Measurements from ENCODE around the gene NEMF.
"Not testable (repeated sequence)": the region's sequence is repeated elsewhere in the genome, so short reads cannot be mapped to it uniquely, and the experiment has no call there.

The NEMF gene

DNA sequence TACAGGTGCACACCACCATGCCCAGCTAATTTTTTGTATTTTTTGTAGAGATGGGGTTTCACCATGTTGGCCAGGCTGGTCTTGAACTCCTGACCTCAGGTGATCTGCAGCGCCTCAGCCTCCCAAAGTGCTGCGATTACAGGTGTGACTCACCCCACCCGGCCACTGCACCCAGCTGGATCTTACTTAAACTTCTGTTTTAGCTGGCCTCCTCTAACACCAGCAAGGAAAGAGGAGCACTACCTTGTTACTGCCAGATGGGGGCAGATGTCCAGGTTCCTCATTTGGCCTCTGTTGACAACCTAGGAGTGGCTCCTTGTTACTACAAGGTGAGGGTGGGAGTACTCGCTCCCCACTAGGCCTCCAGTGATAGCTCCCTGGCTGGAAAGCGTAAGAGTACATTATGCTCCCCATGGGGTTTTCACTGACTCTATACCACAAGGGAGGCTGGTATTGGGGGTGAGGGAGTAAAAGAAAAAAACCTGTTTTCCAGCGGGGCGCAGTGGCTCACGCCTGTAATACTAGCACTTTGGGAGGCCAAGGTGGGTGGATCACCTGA lies 27.1 kb upstream of the NEMF start:
- DNase-seq (ENCODE audit: low read depth), result peak; percentile 42

DNA sequence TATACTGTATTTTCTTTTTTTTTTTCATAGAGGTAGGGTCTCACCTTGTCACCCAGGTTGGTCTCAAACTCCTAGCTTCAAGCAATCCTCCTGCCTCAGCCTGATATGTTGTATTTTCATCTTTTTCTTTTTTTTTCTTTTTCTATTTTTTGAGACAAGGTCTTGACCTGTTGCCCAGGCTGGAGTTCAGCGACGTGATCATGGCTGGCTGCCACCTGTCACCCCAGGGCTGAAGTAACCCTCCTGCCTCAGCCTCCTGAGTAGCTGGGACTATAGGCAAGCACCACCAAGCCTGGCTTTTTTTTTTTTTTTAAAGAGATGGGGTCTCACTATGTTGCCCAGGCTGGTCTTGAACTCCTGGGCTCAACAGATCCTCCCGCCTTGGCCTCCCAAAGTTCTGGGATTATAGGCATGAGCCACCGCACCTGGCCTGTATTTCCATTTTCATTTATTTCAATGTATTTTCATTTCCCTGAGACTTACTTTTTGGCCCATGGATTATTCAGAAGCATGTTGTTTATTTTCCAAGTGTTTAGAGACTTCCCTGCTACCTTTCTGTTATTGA lies 24.1 kb upstream of the NEMF start:
- DNase-seq (ENCODE audit: low read depth), result no peak

DNA sequence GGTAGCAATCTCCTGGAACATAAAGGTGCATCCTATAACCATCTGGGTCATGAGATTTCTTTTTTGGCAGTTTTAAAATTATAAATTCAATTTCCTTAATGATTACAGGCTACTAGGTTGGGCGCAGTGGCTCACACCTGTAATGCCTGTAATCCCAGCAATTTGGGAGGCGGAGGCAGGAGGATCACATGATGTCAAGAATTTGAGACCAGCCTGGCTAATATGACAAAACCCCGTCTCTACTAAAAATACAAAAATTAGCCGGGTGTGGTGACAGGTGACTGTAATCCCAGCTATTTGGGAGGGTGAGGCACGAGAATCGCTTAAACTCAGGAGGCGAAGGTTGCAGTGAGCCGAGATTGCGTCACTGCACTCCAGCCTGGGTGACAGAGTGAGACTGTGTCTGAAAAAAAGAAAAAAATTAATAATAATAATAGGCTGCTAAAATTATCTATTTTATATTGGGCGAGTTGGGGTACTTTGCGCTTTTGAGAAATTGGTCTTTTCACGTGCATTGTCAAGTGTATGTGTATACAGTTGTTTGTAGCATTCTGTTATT lies 23.1 kb upstream of the NEMF start:
- no peak for DNase-seq (ENCODE audit: low read depth)

DNA sequence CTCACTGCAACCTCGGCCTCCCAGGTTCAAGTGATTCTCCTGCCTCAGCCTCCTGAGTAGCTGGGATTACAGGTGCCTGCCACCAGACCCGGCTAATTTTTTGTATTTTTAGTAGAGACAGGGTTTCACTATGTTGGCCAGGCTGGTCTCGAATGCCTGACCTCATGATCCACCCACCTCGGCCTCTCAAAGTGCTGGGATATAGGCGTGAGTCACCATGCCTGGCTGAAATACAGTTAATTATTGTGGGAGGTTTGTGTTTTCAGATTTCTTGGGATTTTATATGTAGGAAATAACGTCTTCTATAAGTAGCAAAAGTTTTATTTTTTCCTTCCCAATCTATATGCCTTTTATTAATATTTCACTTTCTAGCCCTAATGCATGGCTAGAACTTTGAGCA lies 21.0 kb upstream of the NEMF start:
- not testable (repeated sequence) for DNase-seq (ENCODE audit: low read depth)

DNA sequence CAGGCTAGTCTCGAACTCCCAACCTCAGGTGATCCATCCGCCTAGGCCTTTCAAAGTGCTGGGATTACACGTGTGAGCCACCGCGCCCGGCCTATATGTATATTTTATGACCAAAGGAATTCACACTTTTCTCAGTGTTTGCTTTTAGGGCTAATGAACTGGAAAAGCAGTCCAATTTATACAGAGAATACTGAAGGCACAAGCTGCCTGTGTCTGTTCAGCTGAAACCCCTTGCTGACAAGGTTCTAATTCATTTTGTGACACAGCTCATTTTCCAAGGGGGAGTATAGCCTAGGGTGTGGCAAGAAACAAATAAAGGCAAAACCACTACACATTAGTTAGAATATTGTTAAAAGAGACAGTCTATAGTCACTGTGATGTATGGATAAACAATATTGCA lies 18.3 kb upstream of the NEMF start:
- no peak for DNase-seq (ENCODE audit: low read depth)

DNA sequence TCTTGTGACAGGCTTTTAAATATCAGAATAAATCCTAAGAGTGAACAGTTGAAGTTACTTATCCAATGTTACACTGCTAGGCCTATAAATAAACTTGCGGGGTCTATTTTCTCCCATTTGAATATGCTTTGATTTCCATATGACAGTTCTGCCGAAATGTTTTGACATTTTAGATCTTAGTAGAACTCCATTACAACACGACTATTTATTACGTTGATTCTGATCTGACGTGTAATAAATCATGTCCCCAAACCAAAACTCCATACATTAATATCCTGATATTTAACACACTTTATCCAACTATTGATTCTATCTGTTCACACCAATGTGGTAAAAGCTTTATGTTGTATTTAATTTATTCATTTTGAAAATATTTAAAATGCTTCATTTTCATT lies 16.1 kb upstream of the NEMF start:
- DNase-seq (ENCODE audit: low read depth), result no peak

DNA sequence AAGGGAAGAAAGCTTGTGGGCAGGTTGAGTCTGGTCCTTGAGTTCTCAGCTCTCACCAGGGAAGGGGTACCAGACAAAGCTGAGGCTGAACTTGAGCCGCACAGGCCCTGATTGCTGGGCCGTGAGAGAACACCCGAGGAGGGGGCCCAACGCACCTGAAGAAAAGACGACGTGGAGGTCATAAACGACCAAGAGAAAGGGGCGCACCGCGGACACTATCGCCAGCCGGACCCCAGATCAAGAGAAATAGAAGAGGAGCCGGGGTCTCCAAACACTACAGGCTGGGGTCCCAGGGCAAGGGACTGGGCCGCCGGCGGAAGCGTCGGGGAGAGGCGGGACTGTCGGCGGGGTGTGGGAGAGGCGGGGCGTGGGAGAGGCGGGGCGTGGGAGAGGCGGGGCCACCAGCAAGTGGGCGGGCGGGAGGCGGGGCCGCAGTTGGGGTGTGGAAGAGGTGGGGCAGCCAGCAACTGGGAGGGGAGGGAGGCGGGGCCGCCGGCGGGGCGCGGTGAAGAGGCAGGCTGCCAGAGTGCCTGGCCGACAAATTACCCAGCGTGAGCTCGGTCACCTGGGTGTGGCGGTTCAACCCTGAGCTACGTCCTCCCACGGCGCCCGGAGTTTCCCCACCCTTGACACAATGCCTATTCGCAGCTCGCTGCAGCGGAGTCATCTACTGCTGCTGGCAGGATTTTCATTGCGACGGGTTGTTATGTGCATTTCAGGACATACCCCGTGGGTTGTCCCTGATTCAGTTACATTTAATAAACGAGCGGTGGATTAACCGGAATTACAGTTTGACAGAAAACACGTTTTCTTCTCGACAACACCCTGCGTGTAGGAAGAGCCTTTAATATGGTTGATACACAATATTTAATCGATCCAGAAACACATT lies 15.5 kb upstream of the NEMF start:
- peak; percentile 96 for DNase-seq (ENCODE audit: low read depth)

DNA sequence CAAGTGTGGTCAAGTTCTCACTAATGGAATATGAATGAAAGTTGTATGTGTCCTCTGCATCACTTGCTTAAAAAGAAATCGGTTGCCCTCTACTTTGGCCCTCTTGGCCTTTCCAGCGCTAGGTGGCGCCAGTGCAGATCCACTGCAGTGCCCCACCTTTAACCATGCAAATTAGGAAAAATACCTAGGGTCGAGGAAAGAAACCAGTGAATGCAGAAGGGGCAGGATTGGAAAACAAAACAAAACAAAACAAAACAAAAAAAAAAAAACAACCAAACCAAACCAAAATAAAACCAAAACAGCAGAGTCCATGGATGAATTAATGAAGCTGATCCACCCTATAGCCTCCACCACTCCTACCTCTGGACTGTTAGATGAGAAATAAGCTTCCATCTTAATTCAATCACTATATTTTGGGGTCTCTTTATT lies 12.9 kb upstream of the NEMF start:
- peak; percentile 44 for DNase-seq (ENCODE audit: low read depth)

DNA sequence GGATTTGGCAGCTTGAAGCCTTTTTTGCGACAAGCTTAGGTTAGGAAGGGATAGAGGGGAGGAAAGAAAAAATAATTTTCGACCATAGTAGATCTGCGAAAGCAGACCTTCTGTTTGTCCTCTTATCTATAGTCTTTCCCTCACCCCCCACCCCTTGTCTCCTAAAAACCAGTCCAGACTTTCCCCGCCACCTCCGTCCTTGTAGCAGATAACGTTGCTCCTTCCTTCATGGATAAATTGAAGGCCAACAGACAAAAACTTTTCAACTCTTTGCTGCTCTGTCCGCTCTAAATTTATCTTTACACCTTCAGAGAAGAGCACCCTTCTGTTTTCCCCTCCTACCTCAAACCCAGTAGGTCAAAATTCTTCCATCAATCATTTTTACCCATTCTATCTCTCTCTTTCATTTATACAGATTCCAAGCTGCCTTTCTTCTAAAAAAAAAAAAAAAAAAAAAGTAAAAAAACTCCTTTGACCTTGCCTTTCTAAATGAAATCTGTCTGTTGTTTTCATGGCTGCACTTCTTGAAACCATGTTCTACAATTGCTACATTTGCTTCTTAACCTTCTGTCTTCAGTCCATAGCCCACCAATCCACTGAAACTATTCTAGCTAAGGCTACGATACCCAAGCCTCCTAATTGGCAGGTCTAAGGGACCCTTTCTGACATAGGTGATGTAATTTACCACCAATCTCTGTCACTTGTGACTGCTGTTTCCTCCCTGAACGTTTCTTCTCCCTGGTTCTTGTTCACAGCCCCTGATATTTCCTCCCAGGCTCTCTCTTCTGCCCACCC lies 11.1 kb upstream of the NEMF start:
- no peak for DNase-seq (ENCODE audit: low read depth)

DNA sequence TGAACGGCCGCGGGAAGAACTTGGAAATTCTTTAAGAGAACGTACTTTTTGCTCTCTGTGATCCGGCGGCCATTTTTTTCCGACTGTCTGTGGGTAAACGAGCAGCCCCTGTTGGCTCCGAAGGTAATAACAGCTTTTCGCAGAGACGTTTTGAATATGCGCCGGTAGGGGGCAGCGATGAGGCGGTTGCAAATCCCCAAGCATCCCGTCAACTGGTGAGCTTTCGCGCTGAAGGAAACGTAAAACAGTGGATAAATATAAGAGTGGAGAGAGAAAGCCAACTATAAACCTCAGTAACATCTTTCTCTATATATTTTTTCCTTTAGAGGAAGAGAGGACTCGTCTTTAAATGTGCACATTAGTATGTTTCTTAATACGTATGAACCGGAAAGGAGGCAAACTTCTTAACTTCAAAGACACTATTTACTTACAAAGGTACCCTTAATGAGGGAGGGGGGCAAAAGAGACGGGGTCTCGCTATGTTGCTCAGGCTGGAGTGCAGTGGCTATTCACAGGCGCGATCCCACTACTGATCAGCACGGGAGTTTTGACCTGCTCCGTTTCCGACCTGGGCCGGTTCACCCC lies 9.6 kb upstream of the NEMF start:
- peak; percentile 84 for DNase-seq (ENCODE audit: low read depth)

DNA sequence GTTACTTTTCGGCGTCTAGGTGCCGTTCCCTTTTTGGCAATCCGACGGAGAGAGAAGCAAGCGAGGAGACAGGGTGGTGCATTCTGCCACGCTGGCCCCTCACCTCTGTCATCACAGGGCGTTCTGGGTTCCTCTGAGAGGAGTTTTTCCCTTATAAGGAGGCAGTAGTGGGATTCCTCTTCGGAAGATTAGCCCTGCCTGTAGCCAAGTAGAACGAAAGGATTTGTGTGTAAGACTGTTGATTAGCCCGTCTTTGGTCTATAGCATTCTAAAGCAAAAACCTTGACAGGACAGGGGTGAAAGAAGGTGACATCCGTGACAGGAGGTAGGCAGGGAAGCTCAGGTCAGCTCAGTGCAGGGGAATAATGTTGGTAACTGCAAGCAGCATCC lies 9.1 kb upstream of the NEMF start:
- DNase-seq (ENCODE audit: low read depth), result peak; percentile 88

DNA sequence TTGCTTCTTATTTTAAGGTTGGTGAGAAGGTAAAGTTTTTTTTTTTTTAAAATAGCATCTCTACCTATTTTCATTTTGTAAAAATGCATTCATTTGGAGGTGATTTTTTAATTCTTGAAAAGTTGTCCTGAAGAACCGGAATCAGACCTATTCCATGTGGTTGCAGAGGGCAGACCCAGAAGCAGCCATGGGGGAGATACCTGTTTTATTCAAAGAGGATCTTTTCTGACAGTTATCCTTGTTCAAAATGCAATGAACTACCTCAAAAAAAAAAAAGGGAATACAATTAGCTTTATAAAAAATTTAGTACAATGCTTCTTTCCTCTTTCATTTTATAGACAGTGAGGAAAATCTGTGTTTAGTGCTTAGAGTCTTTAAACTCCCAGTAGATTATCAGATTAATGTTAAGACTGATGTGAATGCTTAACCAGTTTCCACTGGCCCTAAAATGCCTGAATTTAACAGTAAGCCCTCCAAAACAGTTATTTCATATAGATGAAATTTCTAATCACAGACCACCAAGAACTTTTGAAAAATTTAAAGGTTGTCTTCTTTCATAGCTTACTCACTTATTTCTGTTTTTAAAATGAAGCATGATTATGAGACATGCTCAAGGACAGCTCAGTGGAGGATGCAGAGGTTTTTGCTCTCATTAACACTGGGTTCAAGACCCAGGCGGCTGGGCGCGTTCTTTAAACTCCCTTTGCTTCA lies 8.6 kb upstream of the NEMF start:
- DNase-seq (ENCODE audit: low read depth), result no peak

DNA sequence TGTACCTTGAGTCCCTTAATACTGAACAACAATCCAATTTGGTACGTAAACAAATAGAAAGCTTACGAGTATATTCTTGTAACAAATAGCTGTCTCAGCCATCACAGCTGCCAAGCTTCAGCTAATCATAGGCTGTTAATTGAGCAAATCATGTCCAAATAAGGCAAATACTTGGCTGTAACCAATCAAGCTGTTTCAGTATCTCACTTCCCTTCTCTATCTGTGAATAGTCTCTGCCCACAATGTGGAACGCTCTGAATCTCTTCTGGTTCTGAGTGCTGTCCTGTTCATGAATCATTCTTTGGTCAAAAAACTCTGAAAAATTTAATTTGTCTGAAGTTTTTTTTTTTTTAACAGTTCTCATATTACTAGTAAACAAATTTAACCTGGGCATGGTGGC lies 5.8 kb upstream of the NEMF start:
- DNase-seq (ENCODE audit: low read depth), result no peak

DNA sequence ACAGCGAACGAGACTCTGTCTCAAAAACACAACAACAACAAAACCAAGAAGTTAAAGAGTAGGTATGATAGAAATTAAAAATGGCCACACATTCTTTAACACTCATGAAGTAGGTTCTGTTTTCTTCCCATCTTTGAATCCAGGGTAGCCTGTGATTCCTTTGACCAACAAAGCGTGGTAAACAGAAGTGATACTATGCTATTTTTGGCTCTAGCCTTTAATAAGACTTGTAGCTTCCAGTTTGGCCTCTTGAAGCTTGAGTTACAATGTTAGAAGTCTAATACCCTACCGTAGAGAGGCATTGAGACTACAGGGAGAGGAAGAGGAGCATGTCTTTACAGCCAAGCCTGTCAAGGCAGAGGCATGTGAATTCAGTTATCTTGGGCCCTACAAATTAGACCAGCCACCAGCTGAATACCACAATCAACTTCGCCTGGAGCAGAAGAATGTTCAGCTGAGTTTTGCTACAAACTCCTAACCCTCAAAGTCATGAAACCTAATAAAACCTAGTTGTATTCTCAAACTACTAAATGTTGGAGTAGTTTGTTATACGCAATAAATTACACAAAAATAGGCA lies 4.9 kb upstream of the NEMF start:
- DNase-seq (ENCODE audit: low read depth), result no peak

DNA sequence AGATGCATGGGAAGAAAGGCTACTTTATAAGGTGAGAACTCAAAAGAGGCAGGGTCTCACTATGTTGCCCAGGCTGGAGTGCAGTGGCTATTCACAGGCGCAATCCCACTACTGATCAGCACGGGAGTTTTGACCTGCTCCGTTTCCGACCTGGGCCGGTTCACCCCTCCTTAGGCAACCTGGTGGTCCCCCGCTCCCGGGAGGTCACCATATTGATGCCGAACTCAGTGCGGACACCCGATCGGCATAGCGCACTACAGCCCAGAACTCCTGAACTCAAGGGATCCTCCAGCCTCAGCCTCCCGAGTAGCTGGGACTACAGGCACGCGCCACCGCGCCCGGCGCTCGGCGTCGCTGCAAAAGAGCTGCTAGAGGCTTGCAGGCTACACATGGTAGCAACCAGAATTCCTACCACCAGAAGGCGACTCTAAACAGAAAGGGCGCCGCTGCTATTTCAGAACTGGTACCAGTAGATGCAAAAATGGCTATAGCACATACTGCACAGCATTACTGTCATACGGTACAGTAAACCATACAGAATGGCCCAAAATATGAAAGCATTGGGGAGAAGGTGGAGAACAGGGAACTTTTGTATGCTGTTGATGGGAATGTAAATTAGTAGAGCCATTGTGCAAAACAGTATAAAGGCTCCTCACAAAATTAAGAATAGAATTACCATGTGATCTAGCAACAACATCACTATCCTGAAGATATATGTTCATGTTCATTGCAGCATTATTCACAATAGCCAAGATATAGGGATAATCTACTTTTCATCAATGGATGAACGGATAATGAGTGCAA lies 1.2 kb upstream of the NEMF start:
- peak; percentile 77 for DNase-seq (ENCODE audit: low read depth)

DNA sequence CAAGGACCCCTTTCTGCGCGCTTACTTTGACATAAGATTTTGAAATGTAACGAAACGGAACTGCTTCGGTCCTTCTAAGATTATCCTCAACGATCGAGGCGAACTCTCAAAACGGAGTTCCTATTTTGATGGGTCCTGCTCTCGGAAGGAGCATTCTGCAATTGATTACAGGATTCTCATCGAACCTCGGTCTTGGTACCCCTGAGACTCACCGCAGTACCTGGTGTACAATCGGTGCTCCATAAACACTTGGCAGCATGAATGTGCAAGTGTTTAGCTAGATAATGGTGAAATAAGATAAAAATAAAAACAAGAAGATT lies 530 bp upstream of the NEMF start:
- DNase-seq (ENCODE audit: low read depth), result no peak

DNA sequence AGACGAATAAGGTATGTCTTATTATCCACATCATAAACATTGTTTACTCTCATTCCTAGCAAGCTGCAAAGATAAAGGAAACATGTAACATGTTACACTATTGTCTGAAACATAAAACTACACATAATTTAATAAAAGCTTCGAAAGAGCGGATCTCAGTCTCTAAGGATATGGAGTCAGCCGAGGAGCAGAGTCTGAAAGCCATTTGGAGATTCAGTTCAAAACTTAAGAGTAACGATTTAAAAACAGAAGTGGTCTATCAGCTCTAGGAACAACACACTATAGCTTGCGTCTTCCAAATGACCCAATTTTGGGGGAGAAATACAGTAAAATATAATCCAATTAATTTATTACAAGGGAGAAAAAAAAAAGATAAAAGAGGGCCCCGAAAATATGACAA lies 775 bp downstream of the NEMF start:
- DNase-seq (ENCODE audit: low read depth), result no peak

DNA sequence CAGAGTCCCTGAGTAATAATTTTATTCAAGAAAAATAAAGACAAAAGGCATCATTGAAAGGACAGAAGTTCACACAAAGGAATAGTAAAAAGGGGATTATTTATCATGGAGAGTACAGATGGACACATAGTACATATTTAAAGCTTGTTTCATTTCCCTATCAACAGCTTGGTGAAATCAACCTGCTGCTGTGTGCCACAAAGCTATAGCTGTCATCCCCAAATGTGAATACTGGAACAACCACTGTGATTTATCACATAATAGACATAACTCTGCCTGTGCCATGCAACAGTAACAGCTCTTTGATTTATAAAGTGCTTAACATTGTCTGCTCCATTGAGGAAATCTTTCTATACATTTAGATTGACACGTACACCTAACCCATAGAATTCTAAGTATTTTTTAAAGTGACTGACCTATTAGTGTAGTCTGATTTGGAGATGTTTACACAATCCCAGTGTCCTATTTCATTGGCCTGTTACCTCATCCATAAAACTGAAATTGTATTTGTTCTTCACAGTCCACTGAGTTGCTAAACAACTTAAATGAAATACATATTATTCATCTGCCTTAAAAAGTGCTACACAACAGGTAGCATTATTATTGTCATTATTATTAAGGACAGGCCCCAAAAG lies 3.3 kb downstream of the NEMF start:
- peak; percentile 17 for DNase-seq (ENCODE audit: low read depth)

DNA sequence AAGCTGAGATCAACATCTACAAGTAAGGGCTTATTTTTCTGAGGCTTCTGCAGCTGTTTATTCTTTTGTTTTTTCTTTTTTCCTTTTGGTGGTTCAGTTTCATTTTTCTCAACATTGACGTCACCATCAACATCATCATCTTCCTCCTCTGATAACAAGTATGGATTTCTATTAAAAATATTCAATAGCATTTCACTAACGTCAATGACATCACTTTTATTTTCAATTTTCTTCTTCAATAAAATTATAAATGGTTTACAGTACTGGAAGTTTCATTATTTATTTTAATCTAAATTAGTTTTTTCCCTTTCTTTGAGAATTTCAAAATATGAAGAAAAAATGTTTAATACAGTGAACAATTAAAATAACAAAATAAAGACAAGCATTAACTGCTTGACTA lies 23.9 kb downstream of the NEMF start:
- DNase-seq (ENCODE audit: low read depth), result no peak

DNA sequence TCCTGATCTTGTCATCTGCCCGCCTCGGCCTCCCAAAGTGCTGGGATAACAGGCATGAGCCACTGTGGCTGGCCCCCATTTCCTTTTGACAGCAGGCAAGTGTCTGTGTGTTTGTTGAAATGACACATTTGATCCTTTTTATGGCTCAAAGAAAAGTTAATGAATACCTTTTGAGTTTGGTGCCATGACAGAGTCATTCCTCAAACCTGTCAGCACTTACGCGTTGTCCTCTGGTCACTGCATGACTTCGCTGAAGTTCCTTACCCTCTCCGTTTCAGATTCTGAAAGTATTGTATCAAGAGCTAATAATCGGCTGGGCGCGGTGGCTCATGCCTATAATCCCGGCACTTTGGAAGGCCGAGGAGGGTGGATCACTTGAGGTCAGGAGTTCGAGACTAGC lies 32.4 kb downstream of the NEMF start:
- no peak for DNase-seq (ENCODE audit: low read depth)

Measured in fibroblast of gingiva (primary cell).